ENCODE measurements around the gene ZNF341. TPM values are rescaled to one million over a fixed set of nuclear protein-coding genes. Genes with fewer than 3 reads are reported as not detected.

The ZNF341 gene
- total and polyA plus RNA-seq, 4 donors, result 2.1 to 4.3 (median 3.4) TPM

GRCh38 chr20:33709905-33710541 lies 21.8 kb upstream of the ZNF341 start:
- no peak for TF ChIP-seq CTCF (IDR thresholded peaks at IDR 0.05; ENCODE audit: control extremely low read depth, extremely low read depth)
- Histone ChIP-seq H3K4me3 (no peak overlapping the region), H3K36me3 (ENCODE audit: control insufficient read depth in 4 of 4, insufficient read depth in 4 of 4, low read length in 4 of 4) (peaks cover 5 to 31% (median 19%) of the 10 kb centered on the region in 4 donors), H3K9me3 (ENCODE audit: control insufficient read depth in 4 of 4, insufficient read depth in 3 of 4, low read length in 3 of 4) (no peaks in the 10 kb centered on the region), H3K4me1 (ENCODE audit: control insufficient read depth in 5 of 5, insufficient read depth in 5 of 5, low read length in 5 of 5) (peaks cover 0 to 13% (median 0%) of the 10 kb centered on the region in 5 donors), H3K9ac (ENCODE audit: insufficient read depth in 1 of 2, low read length in 2 of 2) (no peak overlapping the region), H3K27ac (ENCODE audit: low read depth in 1 of 2, low read length in 1 of 2) (no peak overlapping the region), H3K27me3 (ENCODE audit: control insufficient read depth in 3 of 3, insufficient read depth in 3 of 3, low read length in 2 of 3) (no peaks in the 10 kb centered on the region)
- ATAC-seq (ENCODE audit: insufficient read depth, low FRiP score), result peak; percentile 53
- no peak for DNase-seq
- 76 to 87% methylated on average over 16 of the region's 16 CpGs for WGBS, 2 donors

GRCh38 chr20:33710681-33711445 lies 20.9 kb upstream of the ZNF341 start:
- Histone ChIP-seq H3K4me1 (ENCODE audit: control insufficient read depth in 5 of 5, insufficient read depth in 5 of 5, low read length in 5 of 5) (peaks cover 0 to 13% (median 0%) of the 10 kb centered on the region in 5 donors), H3K27me3 (ENCODE audit: control insufficient read depth in 3 of 3, insufficient read depth in 3 of 3, low read length in 2 of 3) (no peaks in the 10 kb centered on the region), H3K9me3 (ENCODE audit: control insufficient read depth in 4 of 4, insufficient read depth in 3 of 4, low read length in 3 of 4) (no peaks in the 10 kb centered on the region), H3K27ac (ENCODE audit: low read depth in 1 of 2, low read length in 1 of 2) (no peak overlapping the region), H3K9ac (ENCODE audit: insufficient read depth in 1 of 2, low read length in 2 of 2) (no peak overlapping the region), H3K36me3 (ENCODE audit: control insufficient read depth in 4 of 4, insufficient read depth in 4 of 4, low read length in 4 of 4) (peaks cover 5 to 31% (median 19%) of the 10 kb centered on the region in 4 donors), H3K4me3 (no peak overlapping the region)
- ATAC-seq (ENCODE audit: insufficient read depth, low FRiP score), result no peak
- no peak for TF ChIP-seq CTCF (IDR thresholded peaks at IDR 0.05; ENCODE audit: control extremely low read depth, extremely low read depth)
- WGBS, 2 donors, result 74 to 78% methylated on average over 14 of the region's 14 CpGs
- DNase-seq, result no peak

- H3K27me3 ChIP-seq (ENCODE audit: control insufficient read depth in 3 of 3, insufficient read depth in 3 of 3, low read length in 2 of 3), result no peaks in the 10 kb centered on the region
- no peak overlapping the region for H3K27ac ChIP-seq (ENCODE audit: low read depth in 1 of 2, low read length in 1 of 2)
- no peak for ATAC-seq (ENCODE audit: insufficient read depth, low FRiP score)
- no peak overlapping the region for H3K9ac ChIP-seq (ENCODE audit: insufficient read depth in 1 of 2, low read length in 2 of 2)
- no peak for TF ChIP-seq CTCF (IDR thresholded peaks at IDR 0.05; ENCODE audit: control extremely low read depth, extremely low read depth)
- no peak for DNase-seq
- H3K36me3 ChIP-seq (ENCODE audit: control insufficient read depth in 4 of 4, insufficient read depth in 4 of 4, low read length in 4 of 4), result peaks cover 5 to 31% (median 19%) of the 10 kb centered on the region in 4 donors
- peaks cover 0 to 13% (median 0%) of the 10 kb centered on the region in 5 donors for H3K4me1 ChIP-seq (ENCODE audit: control insufficient read depth in 5 of 5, insufficient read depth in 5 of 5, low read length in 5 of 5)
- no peaks in the 10 kb centered on the region for H3K9me3 ChIP-seq (ENCODE audit: control insufficient read depth in 4 of 4, insufficient read depth in 3 of 4, low read length in 3 of 4)
- 68 to 92% methylated on average over 1 of the region's 1 CpG for WGBS, 2 donors
- H3K4me3 ChIP-seq, result no peak overlapping the region
Measured at GRCh38 chr20:33711446-33711738, 20.4 kb upstream of the ZNF341 start.

Data from lung (tissue), 12 donors.